SH-SY5Y (cell line): ENCODE results near the gene RAC2.

Experiments
- GATA2 ChIP-seq: IDR thresholded peaks from 2 replicates; pipeline ENCODE4 v1.6.1; 2011; ENCODE audit warnings: mild to moderate bottlenecking, low read depth, low read length
- GATA3 ChIP-seq: IDR thresholded peaks from 2 replicates; pipeline ENCODE4 v1.6.1; 2011; ENCODE audit warnings: low read depth, mild to moderate bottlenecking, low read length, moderate library complexity

DNA sequence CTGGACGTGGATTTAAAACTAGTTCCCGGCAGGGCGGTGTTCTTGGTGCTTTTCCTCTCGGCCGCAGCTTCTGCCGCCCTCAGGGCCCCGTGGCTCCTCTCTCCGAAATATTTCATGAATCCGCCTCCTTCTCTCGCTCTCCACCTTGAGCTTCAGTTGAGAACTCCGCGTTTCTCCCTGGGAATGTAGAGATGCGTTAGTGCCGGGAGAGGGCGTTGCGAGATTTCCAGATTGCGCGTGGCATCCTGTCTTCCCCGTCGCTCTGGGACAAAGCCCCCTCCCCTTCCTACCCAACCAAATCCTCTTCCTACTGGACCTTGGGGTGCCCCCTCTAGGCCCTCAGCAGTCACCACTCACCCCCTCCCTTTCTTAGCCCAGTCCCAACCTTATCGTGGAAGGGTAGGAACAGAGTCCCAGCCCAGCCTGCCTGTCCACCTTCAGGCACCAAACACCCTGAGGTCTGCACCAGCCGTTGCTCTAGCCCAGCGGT lies 15.5 kb upstream of the RAC2 start:
- TF ChIP-seq GATA3 (no peak), GATA2 (peak; percentile 70)
